ENCODE measurements around the gene ZNF532. TPM values are rescaled to one million over a fixed set of nuclear protein-coding genes. Genes with fewer than 3 reads are reported as not detected.

The ZNF532 gene
- total RNA-seq, 1 donor from 2014 or later: 41.3 TPM

DNA sequence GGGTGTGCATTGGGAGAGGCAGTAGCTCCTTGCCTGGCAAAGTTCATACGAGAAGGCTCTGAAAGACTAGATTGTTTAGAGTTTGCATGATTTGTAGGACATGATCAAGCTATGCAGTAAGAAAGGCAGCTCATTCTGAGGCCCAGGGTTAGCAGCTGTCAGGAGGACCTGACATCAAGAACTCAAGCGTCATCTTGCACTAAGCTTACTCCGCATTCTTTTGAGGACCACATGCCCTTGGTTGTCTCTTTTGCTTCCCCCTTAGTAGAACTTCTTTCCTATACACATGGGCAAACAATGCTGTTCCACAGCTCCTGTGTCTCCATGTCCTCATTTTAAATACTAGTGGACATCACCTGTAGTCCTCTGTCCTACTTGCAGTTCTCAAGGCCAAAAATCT lies 14.0 kb downstream of the ZNF532 start:
- DNase-seq (ENCODE audit: low read depth) (no peak), FAIRE-seq (no peak)
- Histone ChIP-seq H3K4me3 (ENCODE audit: low read depth, low read length) (no peak overlapping the region), H3K36me3 (ENCODE audit: control insufficient read depth, insufficient read depth, low read length) (peaks cover 7% of the 10 kb centered on the region), H3K27me3 (ENCODE audit: control insufficient read depth, insufficient read depth, low read length) (no peaks in the 10 kb centered on the region)
- TF ChIP-seq, protein P1, sequence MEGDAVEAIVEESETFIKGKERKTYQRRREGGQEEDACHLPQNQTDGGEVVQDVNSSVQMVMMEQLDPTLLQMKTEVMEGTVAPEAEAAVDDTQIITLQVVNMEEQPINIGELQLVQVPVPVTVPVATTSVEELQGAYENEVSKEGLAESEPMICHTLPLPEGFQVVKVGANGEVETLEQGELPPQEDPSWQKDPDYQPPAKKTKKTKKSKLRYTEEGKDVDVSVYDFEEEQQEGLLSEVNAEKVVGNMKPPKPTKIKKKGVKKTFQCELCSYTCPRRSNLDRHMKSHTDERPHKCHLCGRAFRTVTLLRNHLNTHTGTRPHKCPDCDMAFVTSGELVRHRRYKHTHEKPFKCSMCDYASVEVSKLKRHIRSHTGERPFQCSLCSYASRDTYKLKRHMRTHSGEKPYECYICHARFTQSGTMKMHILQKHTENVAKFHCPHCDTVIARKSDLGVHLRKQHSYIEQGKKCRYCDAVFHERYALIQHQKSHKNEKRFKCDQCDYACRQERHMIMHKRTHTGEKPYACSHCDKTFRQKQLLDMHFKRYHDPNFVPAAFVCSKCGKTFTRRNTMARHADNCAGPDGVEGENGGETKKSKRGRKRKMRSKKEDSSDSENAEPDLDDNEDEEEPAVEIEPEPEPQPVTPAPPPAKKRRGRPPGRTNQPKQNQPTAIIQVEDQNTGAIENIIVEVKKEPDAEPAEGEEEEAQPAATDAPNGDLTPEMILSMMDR (IDR thresholded peaks at IDR 0.05; ENCODE audit: insufficient read depth, low read length, severe bottlenecking): no peak

DNA sequence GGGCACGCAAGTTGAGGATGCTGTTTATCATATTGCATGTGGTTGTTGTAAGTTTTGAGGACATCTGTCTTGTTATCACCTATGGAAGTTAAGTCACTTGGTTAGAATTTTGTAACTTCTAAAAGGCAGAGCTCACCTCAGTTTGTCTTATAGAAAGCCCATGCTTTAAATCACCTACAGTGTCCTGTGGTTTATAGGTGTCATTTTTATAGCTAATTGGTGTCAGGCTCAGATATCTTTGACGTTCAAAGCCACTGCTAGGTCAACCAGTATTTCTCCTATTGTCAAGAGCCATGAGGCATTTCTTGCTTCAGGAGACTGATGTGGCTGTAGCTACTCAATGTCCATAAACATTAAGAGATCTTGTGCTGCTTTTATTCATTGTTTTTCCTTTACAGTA lies 16.8 kb downstream of the ZNF532 start:
- no peaks in the 10 kb centered on the region for H3K27me3 ChIP-seq (ENCODE audit: control insufficient read depth, insufficient read depth, low read length)
- DNase-seq (ENCODE audit: low read depth) (no peak), FAIRE-seq (no peak)
- TF ChIP-seq, protein P1 (IDR thresholded peaks at IDR 0.05; ENCODE audit: insufficient read depth, low read length, severe bottlenecking): no peak
- H3K4me3 ChIP-seq (ENCODE audit: low read depth, low read length): no peak overlapping the region
- H3K36me3 ChIP-seq (ENCODE audit: control insufficient read depth, insufficient read depth, low read length): peaks cover 7% of the 10 kb centered on the region

DNA sequence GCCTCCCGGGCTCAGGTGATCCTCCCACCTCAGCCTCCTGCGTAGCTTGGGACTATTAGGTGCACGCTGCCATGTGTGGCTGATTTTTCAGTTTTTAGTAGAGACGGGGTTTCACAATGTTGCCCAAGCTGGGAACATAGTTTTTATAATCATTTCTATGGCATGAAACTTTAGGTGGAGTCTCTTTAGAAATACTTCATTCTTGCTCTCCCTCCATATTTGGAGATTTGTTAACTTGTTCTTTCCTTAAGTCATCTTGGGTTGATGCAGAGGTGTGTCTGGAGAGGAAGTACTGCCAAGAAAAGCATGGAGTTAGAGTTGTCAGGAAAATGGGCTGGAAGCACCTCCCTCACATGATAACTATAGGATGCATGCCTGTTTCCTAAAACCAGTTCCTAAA lies 17.4 kb downstream of the ZNF532 start:
- no peaks in the 10 kb centered on the region for H3K27me3 ChIP-seq (ENCODE audit: control insufficient read depth, insufficient read depth, low read length)
- FAIRE-seq: no peak
- H3K36me3 ChIP-seq (ENCODE audit: control insufficient read depth, insufficient read depth, low read length): peaks cover 5% of the 10 kb centered on the region
- no peak for DNase-seq (ENCODE audit: low read depth)
- TF ChIP-seq, protein P1 (IDR thresholded peaks at IDR 0.05; ENCODE audit: insufficient read depth, low read length, severe bottlenecking): no peak
- no peak overlapping the region for H3K4me3 ChIP-seq (ENCODE audit: low read depth, low read length)

DNA sequence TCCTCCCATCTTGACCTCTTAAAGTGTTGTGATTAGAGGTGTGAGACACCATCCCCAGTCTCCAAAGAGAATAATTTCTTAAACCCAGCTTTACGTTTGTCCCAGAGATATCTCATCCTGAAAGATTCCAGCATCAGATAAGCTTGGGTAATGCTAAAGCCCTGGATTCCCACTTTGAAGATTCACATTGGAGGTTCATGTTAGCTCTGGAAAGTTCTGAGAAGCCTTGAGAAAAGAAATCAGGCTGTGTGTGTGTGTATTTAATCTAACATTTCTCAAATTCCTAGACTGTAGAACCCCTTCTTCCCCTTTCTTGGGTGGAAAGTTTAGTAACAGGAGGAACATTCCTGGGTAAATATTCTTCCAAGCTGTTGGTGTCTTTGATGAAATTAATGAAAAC lies 18.0 kb downstream of the ZNF532 start:
- FAIRE-seq: no peak
- TF ChIP-seq, protein P1 (IDR thresholded peaks at IDR 0.05; ENCODE audit: insufficient read depth, low read length, severe bottlenecking): no peak
- H3K36me3 ChIP-seq (ENCODE audit: control insufficient read depth, insufficient read depth, low read length): peaks cover 6% of the 10 kb centered on the region

DNA sequence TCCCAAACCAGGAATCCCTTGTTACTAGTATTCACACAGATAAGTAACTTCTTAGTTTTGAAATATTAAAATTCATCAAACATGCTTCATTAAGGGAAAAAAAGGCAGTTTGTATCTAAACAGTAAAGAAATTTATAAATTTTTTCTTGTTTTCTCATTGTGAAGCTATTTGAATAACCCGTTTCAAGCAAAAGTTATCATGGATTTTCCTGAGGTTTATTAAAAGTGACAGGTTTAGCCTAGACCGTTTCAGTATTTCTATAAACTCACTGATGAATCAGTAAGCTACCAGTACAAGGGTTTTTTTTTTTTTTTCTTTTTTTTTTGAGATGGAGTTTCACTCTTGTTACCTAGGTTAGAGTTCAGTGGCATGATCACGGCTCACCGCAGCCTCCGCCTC lies 20.0 kb downstream of the ZNF532 start:
- Histone ChIP-seq H3K27me3 (ENCODE audit: control insufficient read depth, insufficient read depth, low read length) (no peaks in the 10 kb centered on the region), H3K36me3 (ENCODE audit: control insufficient read depth, insufficient read depth, low read length) (peaks cover 5% of the 10 kb centered on the region), H3K4me3 (ENCODE audit: low read depth, low read length) (no peak overlapping the region)
- FAIRE-seq (no peak), DNase-seq (ENCODE audit: low read depth) (no peak)
- TF ChIP-seq, protein P1 (IDR thresholded peaks at IDR 0.05; ENCODE audit: insufficient read depth, low read length, severe bottlenecking): no peak

More for the DNA sequence above, 18.0 kb downstream of the ZNF532 start:
- Histone ChIP-seq H3K27me3 (ENCODE audit: control insufficient read depth, insufficient read depth, low read length) (no peaks in the 10 kb centered on the region), H3K4me3 (ENCODE audit: low read depth, low read length) (no peak overlapping the region)
- DNase-seq (ENCODE audit: low read depth): no peak

GRCh38 chr18:58886431-58886830 lies 21.8 kb downstream of the ZNF532 start:
- H3K27me3 ChIP-seq (ENCODE audit: control insufficient read depth, insufficient read depth, low read length): no peaks in the 10 kb centered on the region
- TF ChIP-seq, protein P1 (IDR thresholded peaks at IDR 0.05; ENCODE audit: insufficient read depth, low read length, severe bottlenecking): no peak
- peaks cover 5% of the 10 kb centered on the region for H3K36me3 ChIP-seq (ENCODE audit: control insufficient read depth, insufficient read depth, low read length)
- no peak for FAIRE-seq
- H3K4me3 ChIP-seq (ENCODE audit: low read depth, low read length): no peak overlapping the region
- DNase-seq (ENCODE audit: low read depth): no peak

All from bronchial epithelial cell (primary cell).